Measurements from ENCODE around the gene ZNF837.

DNA sequence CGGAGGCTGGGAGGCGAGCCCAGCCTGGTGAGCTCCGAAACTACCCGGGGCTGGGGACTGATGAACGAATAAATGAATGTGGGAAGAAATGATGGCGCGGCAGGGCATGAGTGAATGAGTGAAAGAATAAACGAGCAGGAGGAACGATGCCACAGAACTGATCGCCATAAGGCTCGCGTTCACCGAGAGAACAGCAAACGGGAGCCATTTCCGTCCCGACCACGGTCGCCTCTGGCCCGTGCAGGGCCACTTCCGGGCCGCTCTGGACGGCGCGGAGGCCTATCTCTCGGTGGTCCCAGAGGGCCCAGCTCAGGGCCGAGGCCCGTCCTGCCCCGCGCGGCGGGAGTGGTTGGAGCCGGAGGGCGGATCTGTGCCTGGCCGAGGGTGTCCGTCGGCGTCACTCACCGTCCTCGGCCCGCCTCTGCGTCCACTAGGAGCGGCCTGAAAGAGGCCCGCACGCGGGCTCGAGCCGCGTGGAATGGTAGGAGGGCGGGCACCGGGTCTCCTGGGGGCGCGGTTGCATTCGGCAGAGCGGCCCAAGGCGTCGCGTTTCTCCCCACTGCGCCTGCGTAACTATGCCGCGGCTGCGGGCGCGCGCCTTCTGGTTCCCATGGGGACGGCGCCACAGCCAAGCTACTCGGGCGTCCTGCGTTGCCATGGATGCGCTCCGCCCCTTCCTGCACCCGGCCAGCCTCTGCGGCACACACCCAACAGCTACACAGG, 18.4 kb downstream of the ZNF837 start, which contains the start of gene ZNF497:
- TF ChIP-seq, protein P1, sequence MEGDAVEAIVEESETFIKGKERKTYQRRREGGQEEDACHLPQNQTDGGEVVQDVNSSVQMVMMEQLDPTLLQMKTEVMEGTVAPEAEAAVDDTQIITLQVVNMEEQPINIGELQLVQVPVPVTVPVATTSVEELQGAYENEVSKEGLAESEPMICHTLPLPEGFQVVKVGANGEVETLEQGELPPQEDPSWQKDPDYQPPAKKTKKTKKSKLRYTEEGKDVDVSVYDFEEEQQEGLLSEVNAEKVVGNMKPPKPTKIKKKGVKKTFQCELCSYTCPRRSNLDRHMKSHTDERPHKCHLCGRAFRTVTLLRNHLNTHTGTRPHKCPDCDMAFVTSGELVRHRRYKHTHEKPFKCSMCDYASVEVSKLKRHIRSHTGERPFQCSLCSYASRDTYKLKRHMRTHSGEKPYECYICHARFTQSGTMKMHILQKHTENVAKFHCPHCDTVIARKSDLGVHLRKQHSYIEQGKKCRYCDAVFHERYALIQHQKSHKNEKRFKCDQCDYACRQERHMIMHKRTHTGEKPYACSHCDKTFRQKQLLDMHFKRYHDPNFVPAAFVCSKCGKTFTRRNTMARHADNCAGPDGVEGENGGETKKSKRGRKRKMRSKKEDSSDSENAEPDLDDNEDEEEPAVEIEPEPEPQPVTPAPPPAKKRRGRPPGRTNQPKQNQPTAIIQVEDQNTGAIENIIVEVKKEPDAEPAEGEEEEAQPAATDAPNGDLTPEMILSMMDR (IDR thresholded peaks at IDR 0.05; ENCODE audit: low read length), result no peak
- TF ChIP-seq EZH2 (IDR thresholded peaks at IDR 0.05; ENCODE audit: borderline replicate concordance, low read length), result no peak
